Suprapubic skin (tissue), 3 donors: Measurements from ENCODE around the gene CNBD2.

Experiments used
- CTCF ChIP-seq, 2 donors: fragments of 200-600 bp in 1 of 2; fragments of 450-650 bp in 1 of 2; sonication (generic) in 1 of 2; IDR thresholded peaks; one replicate each; pipeline ENCODE4 v1.5.1; 2016 to 2019; ENCODE audit warnings: antibody characterized with exemption in 2 of 2, mild to moderate bottlenecking in 1 of 2, moderate library complexity in 1 of 2
- POLR2A ChIP-seq, 2 donors: fragments of 450-650 bp; IDR thresholded peaks; one replicate each; pipeline ENCODE4 v1.6.1; 2017; ENCODE audit warnings: antibody characterized with exemption in 2 of 2, mild to moderate bottlenecking in 2 of 2, moderate library complexity in 2 of 2

GRCh38 chr20:35920523-35920922, 47.9 kb upstream of the CNBD2 start:
- TF ChIP-seq POLR2A (IDR thresholded peaks at IDR 0.05) (no peak), CTCF (IDR thresholded peaks at IDR 0.05) (no peak)
